HG02852 (cell line): ENCODE measurements around the gene TXN2.
"Not testable (repeated sequence)": the region's sequence is repeated elsewhere in the genome, so short reads cannot be mapped to it uniquely, and the experiment has no call there.

Experiments
- ATAC-seq: cut with Tn5 transposase; IDR thresholded peaks from one replicate; pipeline ENCODE4 v1.9.1; 2021; ENCODE audit warnings: mild to moderate bottlenecking, moderate library complexity; ENCODE audit not compliant: unreplicated experiment

The TXN2 gene

GRCh38 chr22:36432592-36433317, 48.7 kb downstream of the TXN2 start:
- no peak for ATAC-seq

- no peak for ATAC-seq
Observed at GRCh38 chr22:36431977-36432376, 49.5 kb downstream of the TXN2 start.

GRCh38 chr22:36430863-36431262, 50.6 kb downstream of the TXN2 start:
- no peak for ATAC-seq

GRCh38 chr22:36427952-36428351, 53.5 kb downstream of the TXN2 start:
- ATAC-seq, result not testable (repeated sequence)

GRCh38 chr22:36425977-36426523, 55.4 kb downstream of the TXN2 start:
- ATAC-seq, result no peak

- ATAC-seq, result no peak
Observed at GRCh38 chr22:36424901-36425579, 56.4 kb downstream of the TXN2 start.

- not testable (repeated sequence) for ATAC-seq
Observed at GRCh38 chr22:36424466-36424865, 57.0 kb downstream of the TXN2 start.

GRCh38 chr22:36423461-36424404, 57.7 kb downstream of the TXN2 start:
- ATAC-seq, result no peak

GRCh38 chr22:36422287-36423014, 59.0 kb downstream of the TXN2 start:
- ATAC-seq, result no peak

- no peak for ATAC-seq
Observed at GRCh38 chr22:36419912-36420882, 61.2 kb downstream of the TXN2 start.

- no peak for ATAC-seq
Observed at GRCh38 chr22:36419177-36419911, 62.1 kb downstream of the TXN2 start.

GRCh38 chr22:36417281-36417686, 64.2 kb downstream of the TXN2 start:
- ATAC-seq, result no peak
